Measurements from ENCODE around the gene SLC16A10.

SLC16A10 gene

DNA sequence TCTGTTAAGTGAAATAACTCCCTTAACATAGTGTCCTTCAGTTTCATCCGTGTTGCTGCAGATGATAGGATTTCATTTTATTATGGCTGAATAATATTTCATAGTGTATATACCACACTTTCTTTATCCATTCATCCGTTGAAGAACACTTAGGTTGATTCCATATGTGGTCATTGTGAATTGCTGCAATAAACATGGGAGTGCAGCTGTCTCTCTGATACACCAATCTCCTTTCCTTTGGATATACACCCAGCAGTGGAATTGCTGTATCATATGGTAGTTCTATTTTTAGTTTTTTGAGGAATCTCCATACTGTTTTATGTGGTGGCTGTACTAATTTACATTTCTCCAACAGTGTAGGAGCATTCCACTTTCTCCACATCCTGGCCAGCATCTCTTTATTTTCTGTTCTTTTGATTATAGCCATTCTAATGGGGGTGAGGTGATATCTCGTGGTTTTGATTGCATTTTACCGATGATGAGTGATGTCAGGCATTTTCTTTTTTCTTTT, 193.2 kb downstream of the SLC16A10 start:
- no peak overlapping the region for H3K4me3 ChIP-seq (ENCODE audit: low read length)
- TF ChIP-seq, protein P1, sequence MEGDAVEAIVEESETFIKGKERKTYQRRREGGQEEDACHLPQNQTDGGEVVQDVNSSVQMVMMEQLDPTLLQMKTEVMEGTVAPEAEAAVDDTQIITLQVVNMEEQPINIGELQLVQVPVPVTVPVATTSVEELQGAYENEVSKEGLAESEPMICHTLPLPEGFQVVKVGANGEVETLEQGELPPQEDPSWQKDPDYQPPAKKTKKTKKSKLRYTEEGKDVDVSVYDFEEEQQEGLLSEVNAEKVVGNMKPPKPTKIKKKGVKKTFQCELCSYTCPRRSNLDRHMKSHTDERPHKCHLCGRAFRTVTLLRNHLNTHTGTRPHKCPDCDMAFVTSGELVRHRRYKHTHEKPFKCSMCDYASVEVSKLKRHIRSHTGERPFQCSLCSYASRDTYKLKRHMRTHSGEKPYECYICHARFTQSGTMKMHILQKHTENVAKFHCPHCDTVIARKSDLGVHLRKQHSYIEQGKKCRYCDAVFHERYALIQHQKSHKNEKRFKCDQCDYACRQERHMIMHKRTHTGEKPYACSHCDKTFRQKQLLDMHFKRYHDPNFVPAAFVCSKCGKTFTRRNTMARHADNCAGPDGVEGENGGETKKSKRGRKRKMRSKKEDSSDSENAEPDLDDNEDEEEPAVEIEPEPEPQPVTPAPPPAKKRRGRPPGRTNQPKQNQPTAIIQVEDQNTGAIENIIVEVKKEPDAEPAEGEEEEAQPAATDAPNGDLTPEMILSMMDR (IDR thresholded peaks at IDR 0.05; ENCODE audit: insufficient read depth, low read depth, low read length, missing control alignments) = no peak
- no peak for DNase-seq (ENCODE audit: low read depth)
